ENCODE data around the gene FBXO22.
"Not testable (repeated sequence)": the region's sequence is repeated elsewhere in the genome, so short reads cannot be mapped to it uniquely, and the experiment has no call there.

The FBXO22 gene

GRCh38 chr15:75920079-75920478 is 16.4 kb downstream of the FBXO22 start:
- DNase-seq (ENCODE audit: low spot score) = no peak

- peak; percentile 42 for DNase-seq (ENCODE audit: low spot score)
These were observed 18.3 kb downstream of the FBXO22 start for GRCh38 chr15:75921732-75922703.

- no peak for DNase-seq (ENCODE audit: low spot score)
These were observed 20.1 kb downstream of the FBXO22 start for GRCh38 chr15:75923756-75924155.

GRCh38 chr15:75924576-75924975 is 20.9 kb downstream of the FBXO22 start:
- no peak for DNase-seq (ENCODE audit: low spot score)

GRCh38 chr15:75925440-75925839 is 21.8 kb downstream of the FBXO22 start:
- DNase-seq (ENCODE audit: low spot score) = no peak

- no peak for DNase-seq (ENCODE audit: low spot score)
These were observed 23.3 kb downstream of the FBXO22 start for GRCh38 chr15:75926931-75927330.

GRCh38 chr15:75927601-75928000 is 23.9 kb downstream of the FBXO22 start:
- no peak for DNase-seq (ENCODE audit: low spot score)

GRCh38 chr15:75928680-75929608 is 25.3 kb downstream of the FBXO22 start:
- no peak for DNase-seq (ENCODE audit: low spot score)

GRCh38 chr15:75929799-75930565 is 26.3 kb downstream of the FBXO22 start:
- DNase-seq (ENCODE audit: low spot score) = no peak

GRCh38 chr15:75930866-75931265 is 27.2 kb downstream of the FBXO22 start:
- DNase-seq (ENCODE audit: low spot score) = no peak

- DNase-seq (ENCODE audit: low spot score) = no peak
These were observed 38.8 kb downstream of the FBXO22 start for GRCh38 chr15:75942464-75942863.

- DNase-seq (ENCODE audit: low spot score) = no peak
These were observed 39.6 kb downstream of the FBXO22 start for GRCh38 chr15:75943246-75943645.

GRCh38 chr15:75943713-75944215 is 40.1 kb downstream of the FBXO22 start:
- no peak for DNase-seq (ENCODE audit: low spot score)

- DNase-seq (ENCODE audit: low spot score) = no peak
These were observed 42.3 kb downstream of the FBXO22 start for GRCh38 chr15:75945953-75946352.

- DNase-seq (ENCODE audit: low spot score) = peak; percentile 87
These were observed 43.4 kb downstream of the FBXO22 start for GRCh38 chr15:75947092-75947491.

- no peak for DNase-seq (ENCODE audit: low spot score)
These were observed 45.2 kb downstream of the FBXO22 start for GRCh38 chr15:75948761-75949296.

- no peak for DNase-seq (ENCODE audit: low spot score)
These were observed 48.8 kb downstream of the FBXO22 start for GRCh38 chr15:75952525-75952924.

GRCh38 chr15:75955720-75956119 is 52.0 kb downstream of the FBXO22 start:
- DNase-seq (ENCODE audit: low spot score) = no peak

GRCh38 chr15:75961331-75961730 is 57.7 kb downstream of the FBXO22 start:
- DNase-seq (ENCODE audit: low spot score) = no peak

GRCh38 chr15:75966073-75966472 is 62.4 kb downstream of the FBXO22 start:
- DNase-seq (ENCODE audit: low spot score) = no peak

- not testable (repeated sequence) for DNase-seq (ENCODE audit: low spot score)
These were observed 73.1 kb downstream of the FBXO22 start for GRCh38 chr15:75976766-75977165.
